Upper lobe of left lung (tissue), 6 donors: ENCODE data around the gene C1orf141. TPM values are rescaled to one million over a fixed set of nuclear protein-coding genes. Genes with fewer than 3 reads are reported as not detected.
A peak's percentile ranks its signal among the peaks of the same experiment; 100 is the strongest.

ENCODE experiments used
- ATAC-seq, 2 donors: fragments of 200-7000 bp; cut with Tn5 transposase; one replicate each; pipeline ENCODE4 v1.9.1; 2022; ENCODE audit warnings: mild to moderate bottlenecking in 2 of 2, moderate library complexity in 2 of 2; ENCODE audit not compliant: low FRiP score in 2 of 2
- DNase-seq, 2 donors: peaks; one replicate each; pipeline ENCODE4 v3.0.0-alpha.2; 2019 to 2020
- H3K27ac ChIP-seq, 4 donors: fragments of 200-600 bp; sonication (generic); one replicate each; pipeline ENCODE4 v1.5.1; 2016 to 2019
- H3K27me3 ChIP-seq, 4 donors: fragments of 200-600 bp; sonication (generic); one replicate each; pipeline ENCODE4 v1.5.1; 2017 to 2019
- H3K36me3 ChIP-seq, 4 donors: fragments of 200-600 bp; sonication (generic); one replicate each; pipeline ENCODE4 v1.5.1; 2016 to 2019
- H3K4me1 ChIP-seq, 4 donors: fragments of 200-600 bp; sonication (generic); one replicate each; pipeline ENCODE4 v1.5.1; 2018 to 2019
- H3K4me3 ChIP-seq, 4 donors: fragments of 200-600 bp; sonication (generic); one replicate each; pipeline ENCODE4 v1.5.1; 2017 to 2019; ENCODE audit warnings: mild to moderate bottlenecking in 2 of 4, moderate library complexity in 1 of 4
- H3K9me3 ChIP-seq, 4 donors: fragments of 200-600 bp; sonication (generic); one replicate each; pipeline ENCODE4 v1.5.1; 2018 to 2019
- CTCF ChIP-seq, 6 experiments: fragments of 450-650 bp in 4 of 6; fragments of 200-600 bp in 2 of 6; sonication (generic) in 2 of 6; IDR thresholded peaks; one replicate each; pipeline ENCODE4 v1.5.1; 2016 to 2019; ENCODE audit warnings: antibody characterized with exemption in 6 of 6
- EP300 ChIP-seq, 4 donors: sonication (generic); formaldehyde crosslinking; IDR thresholded peaks; one replicate each; pipeline ENCODE4 v1.5.1; 2017; ENCODE audit warnings: antibody characterized with exemption in 4 of 4, control low read depth in 2 of 4
- POLR2A ChIP-seq, 4 donors: fragments of 450-650 bp; IDR thresholded peaks; one replicate each; pipeline ENCODE4 v1.5.1; 2016 to 2017; ENCODE audit warnings: antibody characterized with exemption in 4 of 4, mild to moderate bottlenecking in 2 of 4
- POLR2AphosphoS5 ChIP-seq, 2 donors: sonication (generic); formaldehyde crosslinking; IDR thresholded peaks; one replicate each; pipeline ENCODE4 v1.5.1; 2017; ENCODE audit warnings: antibody characterized with exemption in 2 of 2
- WGBS, 2 donors: methylation state at CpG; one replicate each; pipeline ENCODE4 v1.1.5; 2017 to 2018; 5-methylcytosine and 5-hydroxymethylcytosine counted together
- total RNA-seq, 6 donors: library from RNA; depleted of rRNA in 4 of 6; stranded (reverse); fragments of >200 nt in 4 of 6; gene quantifications; one replicate each; pipeline versions ENCODE4 v1.1.0 to v1.2.1, GENCODE V29; 2016 to 2021
- donor health status: DM: no; HTN: no; CAD: no; lungs with moderate emphysema.
- donor health status: DM: no; HTN: yes; CAD: no; lungs with severe emphysema.

Gene C1orf141
- total RNA-seq, 6 donors from 2014 or later = 0.61 to 9.2 (median 1.0) TPM; not detected in 1

- no peaks in the 10 kb centered on the region for H3K36me3 ChIP-seq
Measured at GRCh38 chr1:67137307-67137753, 2.6 kb upstream of the C1orf141 start.

DNA sequence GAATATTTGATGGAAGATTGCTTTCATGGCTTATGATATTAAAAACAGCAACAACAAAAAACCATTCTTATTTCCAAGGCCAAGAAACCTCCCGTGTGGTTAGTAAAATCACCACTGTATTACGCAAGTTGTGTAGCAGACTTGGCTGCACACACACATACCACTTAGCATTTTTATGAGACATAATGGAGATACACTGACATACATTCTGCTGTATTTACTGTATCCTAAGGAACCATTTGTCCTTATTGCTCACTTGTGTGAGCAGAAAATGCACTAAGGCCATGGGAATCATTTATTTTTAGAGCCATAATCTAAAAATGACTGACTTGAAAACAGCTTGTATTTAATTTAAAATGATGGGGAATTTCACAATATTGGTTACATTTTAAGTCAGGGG lies 584 bp upstream of the C1orf141 start:
- peaks cover 4 to 12% (median 7%) of the 10 kb centered on the region in 4 donors for H3K4me1 ChIP-seq

More at GRCh38 chr1:67137307-67137753, 2.6 kb upstream of the C1orf141 start:
- Histone ChIP-seq H3K4me3 (no peak overlapping the region), H3K4me1 (peaks cover 4 to 12% (median 7%) of the 10 kb centered on the region in 4 donors), H3K27ac (no peak overlapping the region), H3K9me3 (no peaks in the 10 kb centered on the region), H3K27me3 (no peaks in the 10 kb centered on the region)
- 66 to 69% methylated on average over 4 of the region's 4 CpGs for WGBS, 2 donors
- no peak for DNase-seq
- no peak for TF ChIP-seq CTCF (IDR thresholded peaks at IDR 0.05)
- TF ChIP-seq POLR2AphosphoS5 (IDR thresholded peaks at IDR 0.05) = no peak
- no peak for TF ChIP-seq EP300 (IDR thresholded peaks at IDR 0.05)
- no peak for TF ChIP-seq POLR2A (IDR thresholded peaks at IDR 0.05)
- peak in 1 of 2 donors; percentile 57 for ATAC-seq

GRCh38 chr1:67133177-67133576 lies 1.6 kb downstream of the C1orf141 start:
- ATAC-seq (no peak), DNase-seq (no peak)
- Histone ChIP-seq H3K36me3 (no peaks in the 10 kb centered on the region), H3K27ac (no peak overlapping the region), H3K4me1 (peaks cover 4 to 12% (median 7%) of the 10 kb centered on the region in 4 donors), H3K4me3 (no peak overlapping the region), H3K27me3 (no peaks in the 10 kb centered on the region), H3K9me3 (no peaks in the 10 kb centered on the region)
- TF ChIP-seq POLR2AphosphoS5 (IDR thresholded peaks at IDR 0.05) (no peak), POLR2A (IDR thresholded peaks at IDR 0.05) (no peak)
- 82 to 85% methylated on average over 2 of the region's 2 CpGs for WGBS, 2 donors

More for the DNA sequence above, 584 bp upstream of the C1orf141 start:
- TF ChIP-seq EP300 (IDR thresholded peaks at IDR 0.05) (no peak), CTCF (IDR thresholded peaks at IDR 0.05) (no peak), POLR2AphosphoS5 (IDR thresholded peaks at IDR 0.05) (no peak), POLR2A (IDR thresholded peaks at IDR 0.05) (no peak)
- DNase-seq = no peak
- Histone ChIP-seq H3K27me3 (no peaks in the 10 kb centered on the region), H3K27ac (no peak overlapping the region), H3K4me3 (no peak overlapping the region), H3K9me3 (no peaks in the 10 kb centered on the region), H3K36me3 (no peaks in the 10 kb centered on the region)
- 41 to 46% methylated on average over 2 of the region's 2 CpGs for WGBS, 2 donors
- ATAC-seq = peak in 1 of 2 donors; percentile 50

DNA sequence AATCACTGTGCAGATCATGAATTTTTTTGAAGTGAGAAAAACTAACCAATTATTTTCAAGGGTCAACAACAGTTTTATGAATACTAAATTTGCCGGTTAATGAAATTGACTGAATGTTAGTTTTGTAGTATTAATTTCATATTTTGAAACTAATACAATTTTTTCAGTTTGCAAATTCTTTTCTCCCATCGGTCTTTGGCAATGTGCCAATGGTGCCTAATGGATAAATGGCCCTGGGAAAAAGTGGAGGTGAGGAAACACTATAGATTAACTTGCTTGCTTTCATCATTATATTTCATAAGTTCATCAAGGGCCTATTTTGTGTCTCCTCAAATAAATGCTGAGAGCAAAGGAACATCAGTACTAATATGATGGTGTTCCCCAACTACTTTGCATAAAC lies 4.1 kb downstream of the C1orf141 start:
- no peak overlapping the region for H3K27ac ChIP-seq
- DNase-seq = no peak
- no peaks in the 10 kb centered on the region for H3K9me3 ChIP-seq
- ATAC-seq = no peak
- H3K36me3 ChIP-seq = no peaks in the 10 kb centered on the region
- no peak overlapping the region for H3K4me3 ChIP-seq
- peaks cover 4 to 12% (median 7%) of the 10 kb centered on the region in 4 donors for H3K4me1 ChIP-seq
- TF ChIP-seq EP300 (IDR thresholded peaks at IDR 0.05) (no peak), CTCF (IDR thresholded peaks at IDR 0.05) (no peak), POLR2AphosphoS5 (IDR thresholded peaks at IDR 0.05) (no peak), POLR2A (IDR thresholded peaks at IDR 0.05) (no peak)
- WGBS, 2 donors = 64 to 65% methylated on average over 2 of the region's 2 CpGs
- no peaks in the 10 kb centered on the region for H3K27me3 ChIP-seq

GRCh38 chr1:67126974-67127373 lies 7.8 kb downstream of the C1orf141 start:
- Histone ChIP-seq H3K4me3 (no peak overlapping the region), H3K4me1 (no peaks in the 10 kb centered on the region), H3K9me3 (no peaks in the 10 kb centered on the region), H3K27ac (no peak overlapping the region), H3K36me3 (no peaks in the 10 kb centered on the region), H3K27me3 (no peaks in the 10 kb centered on the region)
- ATAC-seq (no peak), DNase-seq (no peak)
- 79 to 83% methylated on average over 1 of the region's 1 CpG for WGBS, 2 donors
- TF ChIP-seq CTCF (IDR thresholded peaks at IDR 0.05) = no peak
- no peak for TF ChIP-seq POLR2AphosphoS5 (IDR thresholded peaks at IDR 0.05)
- TF ChIP-seq EP300 (IDR thresholded peaks at IDR 0.05) = no peak
- no peak for TF ChIP-seq POLR2A (IDR thresholded peaks at IDR 0.05)
